Gastroesophageal sphincter (tissue), 2 donors: ENCODE results near the gene PHLDB3.

Source experiments
- POLR2A ChIP-seq, 2 donors: fragments of 450-650 bp; IDR thresholded peaks; one replicate each; pipeline ENCODE4 v1.6.1; 2017; ENCODE audit warnings: antibody characterized with exemption in 2 of 2, mild to moderate bottlenecking in 2 of 2, moderate library complexity in 1 of 2
- POLR2AphosphoS5 ChIP-seq: sonication (generic); formaldehyde crosslinking; IDR thresholded peaks from one replicate; pipeline ENCODE4 v1.6.1; 2017; ENCODE audit warnings: antibody characterized with exemption

- TF ChIP-seq POLR2A (IDR thresholded peaks at IDR 0.05) (no peak), POLR2AphosphoS5 (no peak)
Observed at GRCh38 chr19:43518051-43518450, 13.5 kb upstream of the PHLDB3 start.
